ENCODE results near the gene FMNL2. TPM values are rescaled to one million over a fixed set of nuclear protein-coding genes. Genes with fewer than 3 reads are reported as not detected.
A peak's percentile ranks its signal among the peaks of the same experiment; 100 is the strongest.

The FMNL2 gene
- total RNA-seq, 1 experiment from 2014 or later: 46.5 TPM

DNA sequence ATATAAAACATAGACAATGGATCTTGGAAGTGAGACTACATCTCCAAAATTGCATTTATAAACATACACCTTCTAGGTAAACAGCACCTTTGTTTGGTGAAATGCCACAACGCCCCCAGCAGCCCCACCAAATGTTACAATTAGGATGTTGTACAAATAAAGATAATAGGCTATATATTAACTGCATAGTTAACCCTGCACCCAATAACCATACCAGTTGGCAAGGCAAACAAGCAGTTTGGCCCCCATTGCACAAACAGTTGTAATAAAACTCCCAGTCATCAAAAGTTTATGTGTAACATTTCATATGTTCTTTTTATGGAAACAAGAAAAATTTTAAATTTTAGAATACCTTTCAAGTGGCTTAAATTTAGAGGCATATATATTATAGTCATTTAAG lies 315.0 kb downstream of the FMNL2 start:
- no peaks in the 10 kb centered on the region for H3K27me3 Mint-ChIP-seq (ENCODE audit: unreplicated experiment)
- no peaks in the 10 kb centered on the region for H3K4me1 Mint-ChIP-seq (ENCODE audit: low read depth, unreplicated experiment)
- no TSS peak for BruUV-seq (replicated peaks)
- H3K36me3 Mint-ChIP-seq (ENCODE audit: insufficient read depth, unreplicated experiment): peaks cover 37% of the 10 kb centered on the region
- CTCF ChIA-PET: no interaction called here
- TF ChIP-seq, protein P1, sequence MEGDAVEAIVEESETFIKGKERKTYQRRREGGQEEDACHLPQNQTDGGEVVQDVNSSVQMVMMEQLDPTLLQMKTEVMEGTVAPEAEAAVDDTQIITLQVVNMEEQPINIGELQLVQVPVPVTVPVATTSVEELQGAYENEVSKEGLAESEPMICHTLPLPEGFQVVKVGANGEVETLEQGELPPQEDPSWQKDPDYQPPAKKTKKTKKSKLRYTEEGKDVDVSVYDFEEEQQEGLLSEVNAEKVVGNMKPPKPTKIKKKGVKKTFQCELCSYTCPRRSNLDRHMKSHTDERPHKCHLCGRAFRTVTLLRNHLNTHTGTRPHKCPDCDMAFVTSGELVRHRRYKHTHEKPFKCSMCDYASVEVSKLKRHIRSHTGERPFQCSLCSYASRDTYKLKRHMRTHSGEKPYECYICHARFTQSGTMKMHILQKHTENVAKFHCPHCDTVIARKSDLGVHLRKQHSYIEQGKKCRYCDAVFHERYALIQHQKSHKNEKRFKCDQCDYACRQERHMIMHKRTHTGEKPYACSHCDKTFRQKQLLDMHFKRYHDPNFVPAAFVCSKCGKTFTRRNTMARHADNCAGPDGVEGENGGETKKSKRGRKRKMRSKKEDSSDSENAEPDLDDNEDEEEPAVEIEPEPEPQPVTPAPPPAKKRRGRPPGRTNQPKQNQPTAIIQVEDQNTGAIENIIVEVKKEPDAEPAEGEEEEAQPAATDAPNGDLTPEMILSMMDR (IDR thresholded peaks at IDR 0.05; ENCODE audit: unreplicated experiment): no peak
- DNase-seq: no peak
- intact Hi-C loops (cut with micrococcal nuclease; ENCODE audit: unreplicated experiment): no loop called here
- no peaks in the 10 kb centered on the region for H3K9me3 Mint-ChIP-seq (ENCODE audit: low read depth, unreplicated experiment)
- H3K4me3 Mint-ChIP-seq (ENCODE audit: low read depth, unreplicated experiment): no peak overlapping the region
- H3K27ac Mint-ChIP-seq (ENCODE audit: unreplicated experiment): no peak overlapping the region

DNA sequence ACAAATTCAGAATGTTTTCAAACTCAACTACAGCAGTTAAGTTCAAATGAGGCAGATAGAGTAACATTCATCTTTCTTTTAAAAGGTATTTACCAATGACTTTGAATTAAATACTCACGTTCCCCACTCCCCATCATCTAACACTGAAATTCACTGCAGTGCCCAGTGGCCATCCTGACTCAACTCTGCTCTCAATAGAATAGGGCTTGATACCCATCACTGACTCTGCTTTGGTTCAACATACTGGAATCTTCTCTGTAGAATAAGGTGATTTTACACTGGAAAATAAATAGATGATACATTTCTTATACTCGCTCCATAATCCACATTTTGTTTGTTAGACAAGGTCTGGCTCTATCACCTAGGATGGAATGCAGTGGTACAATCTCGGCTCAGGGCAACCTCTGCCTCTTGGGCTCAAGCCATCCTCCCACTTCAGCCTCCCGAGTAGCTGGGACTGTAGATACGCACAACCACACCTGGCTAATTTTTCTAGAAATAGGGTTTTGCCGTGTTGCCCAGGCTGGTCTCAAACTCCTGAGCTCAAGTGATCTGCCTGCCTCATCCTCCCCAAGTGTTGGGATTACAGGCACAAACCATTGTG lies 315.9 kb downstream of the FMNL2 start:
- Mint-ChIP-seq H3K36me3 (ENCODE audit: insufficient read depth, unreplicated experiment) (peaks cover 29% of the 10 kb centered on the region), H3K27me3 (ENCODE audit: unreplicated experiment) (no peaks in the 10 kb centered on the region), H3K4me1 (ENCODE audit: low read depth, unreplicated experiment) (no peaks in the 10 kb centered on the region), H3K27ac (ENCODE audit: unreplicated experiment) (peak overlapping the region; percentile 44), H3K9me3 (ENCODE audit: low read depth, unreplicated experiment) (no peaks in the 10 kb centered on the region), H3K4me3 (ENCODE audit: low read depth, unreplicated experiment) (no peak overlapping the region)
- intact Hi-C loops (cut with micrococcal nuclease; ENCODE audit: unreplicated experiment): no loop called here
- CTCF ChIA-PET: interaction anchor here (0.7 kb wide), 1 partner anchor 17 kb away, joined by 3 read pairs; no protein-coding TSS in a partner anchor
- TF ChIP-seq, protein P1 (IDR thresholded peaks at IDR 0.05; ENCODE audit: unreplicated experiment): no peak
- no TSS peak for BruUV-seq (replicated peaks)
- no peak for DNase-seq

DNA sequence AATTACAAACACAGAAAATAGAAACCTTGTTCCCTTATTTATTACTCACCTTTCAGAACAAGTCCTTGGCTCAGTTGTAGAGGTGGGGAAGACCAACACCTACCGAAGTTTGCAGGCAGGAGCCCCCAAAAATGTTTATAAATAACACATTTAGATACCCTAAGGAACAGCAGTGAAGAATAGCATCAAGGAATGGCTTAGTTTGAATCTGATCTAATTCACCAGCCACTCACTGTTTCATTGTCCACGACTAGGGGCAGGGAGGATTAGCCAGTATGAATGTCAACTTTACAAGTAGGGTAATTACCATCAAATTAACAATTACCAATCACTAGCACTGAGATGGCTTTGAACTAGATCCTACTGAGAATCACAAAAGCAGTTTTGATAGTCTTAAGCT lies 316.9 kb downstream of the FMNL2 start:
- H3K4me3 Mint-ChIP-seq (ENCODE audit: low read depth, unreplicated experiment): no peak overlapping the region
- H3K4me1 Mint-ChIP-seq (ENCODE audit: low read depth, unreplicated experiment): no peaks in the 10 kb centered on the region
- intact Hi-C loops (cut with micrococcal nuclease; ENCODE audit: unreplicated experiment): no loop called here
- peaks cover 35% of the 10 kb centered on the region for H3K36me3 Mint-ChIP-seq (ENCODE audit: insufficient read depth, unreplicated experiment)
- no peak for DNase-seq
- H3K9me3 Mint-ChIP-seq (ENCODE audit: low read depth, unreplicated experiment): no peaks in the 10 kb centered on the region
- CTCF ChIA-PET: no interaction called here
- H3K27me3 Mint-ChIP-seq (ENCODE audit: unreplicated experiment): no peaks in the 10 kb centered on the region
- no TSS peak for BruUV-seq (replicated peaks)
- TF ChIP-seq, protein P1 (IDR thresholded peaks at IDR 0.05; ENCODE audit: unreplicated experiment): no peak
- no peak overlapping the region for H3K27ac Mint-ChIP-seq (ENCODE audit: unreplicated experiment)

DNA sequence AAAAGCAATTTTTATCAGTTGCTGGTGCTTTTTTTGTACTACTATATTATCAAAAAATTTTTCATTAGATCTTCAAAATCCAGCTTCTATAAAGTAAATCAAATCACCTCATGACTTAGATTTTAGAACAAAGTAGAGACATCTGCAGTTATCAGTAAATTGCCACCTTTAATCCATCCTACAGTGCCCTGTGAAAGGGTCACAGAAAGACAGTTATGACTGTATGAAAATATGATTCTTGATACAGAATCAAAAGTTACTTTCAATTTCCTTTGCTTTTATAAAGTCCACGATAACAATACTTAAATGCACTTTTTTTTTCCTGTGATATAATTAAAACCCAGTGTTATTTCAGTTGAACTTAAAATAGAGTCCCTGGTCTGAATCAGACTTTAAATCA lies 320.9 kb downstream of the FMNL2 start:
- intact Hi-C loops (cut with micrococcal nuclease; ENCODE audit: unreplicated experiment): no loop called here
- no TSS peak for BruUV-seq (replicated peaks)
- H3K36me3 Mint-ChIP-seq (ENCODE audit: insufficient read depth, unreplicated experiment): peaks cover 45% of the 10 kb centered on the region
- no peak overlapping the region for H3K27ac Mint-ChIP-seq (ENCODE audit: unreplicated experiment)
- CTCF ChIA-PET: no interaction called here
- TF ChIP-seq, protein P1 (IDR thresholded peaks at IDR 0.05; ENCODE audit: unreplicated experiment): no peak
- no peaks in the 10 kb centered on the region for H3K9me3 Mint-ChIP-seq (ENCODE audit: low read depth, unreplicated experiment)
- DNase-seq: no peak
- H3K4me3 Mint-ChIP-seq (ENCODE audit: low read depth, unreplicated experiment): no peak overlapping the region
- no peaks in the 10 kb centered on the region for H3K27me3 Mint-ChIP-seq (ENCODE audit: unreplicated experiment)
- H3K4me1 Mint-ChIP-seq (ENCODE audit: low read depth, unreplicated experiment): no peaks in the 10 kb centered on the region

Measured in Calu3 (cell line).